ENCODE results near the gene VEGFD. TPM values are rescaled to one million over a fixed set of nuclear protein-coding genes. Genes with fewer than 3 reads are reported as not detected.

VEGFD gene
- total and polyA plus RNA-seq, 2 donors (not counting 3 experiments of a cell fraction or from before 2014, with no cell fraction given) = 0.40 to 0.64 TPM

DNA sequence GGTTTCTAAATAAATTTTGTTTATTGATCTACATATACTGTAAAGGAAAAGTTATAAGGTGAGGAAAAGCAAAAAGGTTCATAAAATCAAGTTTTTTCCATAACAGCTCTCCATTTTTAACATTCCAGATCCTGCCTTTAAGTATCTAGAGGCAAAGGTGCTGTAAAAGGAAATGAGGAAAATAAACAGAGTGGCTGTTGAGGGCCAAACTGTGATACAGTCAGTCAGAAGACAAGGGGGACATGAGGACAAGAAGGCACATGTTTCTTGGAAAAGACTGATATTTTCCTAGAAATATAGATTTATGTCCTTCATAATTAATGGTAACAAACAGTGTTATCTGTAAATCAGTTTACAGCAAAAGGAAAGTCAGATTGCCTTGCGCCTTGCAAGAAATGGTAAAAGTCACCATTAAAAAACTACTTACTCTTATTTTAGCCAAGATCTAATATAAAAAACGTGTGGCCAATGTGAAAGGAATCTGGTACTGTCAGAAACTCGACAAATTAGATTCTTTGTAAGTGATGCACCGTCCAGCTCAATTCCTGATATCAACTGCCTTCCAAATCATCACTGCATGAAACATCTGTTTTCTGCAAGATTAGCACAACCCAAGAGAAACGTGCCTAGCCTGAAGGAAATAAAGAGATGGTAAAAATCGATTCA lies 34.0 kb upstream of the VEGFD start:
- H3K9me1 ChIP-seq (replicated peaks; ENCODE audit: control insufficient read depth, extremely low read depth, insufficient read depth, low read length) = no peaks in the 10 kb centered on the region
- no peak overlapping the region for H3K27ac ChIP-seq (ENCODE audit: insufficient read depth, low read depth, low read length)
- intact Hi-C loops (cut with micrococcal nuclease) (no loop called here), dilution Hi-C loops (cut with MboI; ENCODE audit: extremely low pct_ligation_motif_present, low sequenced_read_pairs) (no loop called here)
- no peaks in the 10 kb centered on the region for H3K9me3 ChIP-seq (replicated peaks; ENCODE audit: control insufficient read depth, insufficient read depth, low read length)
- no peak overlapping the region for H3K4me3 ChIP-seq (replicated peaks in 1 of 3; ENCODE audit: insufficient read depth in 1 of 3, low read depth in 1 of 3, low read length in 3 of 3)
- peaks cover 0 to 2% of the 10 kb centered on the region in 2 experiments for H3K36me3 ChIP-seq (ENCODE audit: control insufficient read depth in 2 of 2, extremely low read depth in 1 of 2, insufficient read depth in 2 of 2, low read length in 2 of 2)
- H3K79me2 ChIP-seq (ENCODE audit: control insufficient read depth, insufficient read depth, low read length) = peaks cover 20% of the 10 kb centered on the region
- POLR2A ChIA-PET = no interaction called here
- TF ChIP-seq EZH2 (IDR thresholded peaks at IDR 0.05; ENCODE audit: borderline replicate concordance, low read depth, low read length, severe bottlenecking) (no peak), MYC (IDR thresholded peaks at IDR 0.05; ENCODE audit: low read depth, low read length) (no peak), JUN (IDR thresholded peaks at IDR 0.05; ENCODE audit: borderline replicate concordance, insufficient read depth, insufficient read length, low read depth) (no peak), FOS (IDR thresholded peaks at IDR 0.05; ENCODE audit: borderline replicate concordance, insufficient read depth, low read length) (no peak), CTCF (IDR thresholded peaks at IDR 0.05; ENCODE audit: extremely low read depth in 1 of 2, insufficient read depth in 1 of 2, low read depth in 1 of 2, low read length in 2 of 2) (no peak), POLR2A (IDR thresholded peaks at IDR 0.05; ENCODE audit: low read depth, low read length) (no peak), POLR2AphosphoS5 (IDR thresholded peaks at IDR 0.05; ENCODE audit: insufficient read depth, low read depth, low read length) (no peak)
- TF ChIP-seq, protein P1, sequence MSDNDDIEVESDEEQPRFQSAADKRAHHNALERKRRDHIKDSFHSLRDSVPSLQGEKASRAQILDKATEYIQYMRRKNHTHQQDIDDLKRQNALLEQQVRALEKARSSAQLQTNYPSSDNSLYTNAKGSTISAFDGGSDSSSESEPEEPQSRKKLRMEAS (IDR thresholded peaks at IDR 0.05; ENCODE audit: insufficient read depth, insufficient read length) = no peak
- no TSS peak for BruUV-seq (replicated peaks)
- H3K9ac ChIP-seq (replicated peaks; ENCODE audit: extremely low read depth, insufficient read depth, low read length) = no peak overlapping the region
- DNase-seq (ENCODE audit: low read depth, low spot score) (no peak), FAIRE-seq (no peak)
- H3K4me1 ChIP-seq (ENCODE audit: control insufficient read depth, extremely low read depth, insufficient read depth, low read length) = no peaks in the 10 kb centered on the region
- H3K4me2 ChIP-seq (ENCODE audit: insufficient read depth, low read length) = no peak overlapping the region
- no peak overlapping the region for H2AFZ ChIP-seq (ENCODE audit: low read depth, low read length)
- CTCF ChIA-PET = no interaction called here
- H3K27me3 ChIP-seq (ENCODE audit: control insufficient read depth in 2 of 2, insufficient read depth in 2 of 2, low read length in 2 of 2) = no peaks in the 10 kb centered on the region
- H4K20me1 ChIP-seq (replicated peaks; ENCODE audit: control insufficient read depth, extremely low read depth, insufficient read depth, low read length) = no peaks in the 10 kb centered on the region
